Neural crest cell (in vitro differentiated cells): Measurements from ENCODE around the gene VPS29. TPM values are rescaled to one million over a fixed set of nuclear protein-coding genes. Genes with fewer than 3 reads are reported as not detected.

Experiments
- DNase-seq: peaks from one replicate; pipeline ENCODE4 v3.0.0; 2021; ENCODE audit warnings: low read depth, mixed read lengths, low spot score
- H3K27ac Mint-ChIP-seq: one replicate; pipeline ENCODE4 v1.8.0; 2021; ENCODE audit warnings: mild to moderate bottlenecking, mixed read lengths; ENCODE audit not compliant: unreplicated experiment
- H3K27me3 Mint-ChIP-seq: 2 replicates; pipeline ENCODE4 v1.8.0; 2021; ENCODE audit warnings: low read depth, mild to moderate bottlenecking, mixed read lengths
- H3K36me3 Mint-ChIP-seq: 2 replicates; pipeline ENCODE4 v1.8.0; 2021; ENCODE audit warnings: low read depth, mild to moderate bottlenecking, mixed read lengths
- H3K4me1 Mint-ChIP-seq: 2 replicates; pipeline ENCODE4 v1.8.0; 2021; ENCODE audit warnings: mixed read lengths
- H3K4me3 Mint-ChIP-seq: one replicate; pipeline ENCODE4 v1.8.0; 2021; ENCODE audit warnings: mild to moderate bottlenecking, mixed read lengths
- H3K9me3 Mint-ChIP-seq: 2 replicates; pipeline ENCODE4 v1.8.0; 2021; ENCODE audit warnings: mixed read lengths
- CTCF ChIP-seq: fragments of 200-600 bp; sonication (generic); conservative IDR thresholded peaks from 2 replicates; pipeline ENCODE4 v1.5.0; 2021; ENCODE audit warnings: antibody characterized with exemption, mild to moderate bottlenecking
- total RNA-seq: library from RNA; stranded (reverse); gene quantifications from 2 replicates; pipeline ENCODE4 v1.2.1, GENCODE V29; 2021

The VPS29 gene
- total RNA-seq, 1 donor from 2014 or later = 89.0 TPM

DNA sequence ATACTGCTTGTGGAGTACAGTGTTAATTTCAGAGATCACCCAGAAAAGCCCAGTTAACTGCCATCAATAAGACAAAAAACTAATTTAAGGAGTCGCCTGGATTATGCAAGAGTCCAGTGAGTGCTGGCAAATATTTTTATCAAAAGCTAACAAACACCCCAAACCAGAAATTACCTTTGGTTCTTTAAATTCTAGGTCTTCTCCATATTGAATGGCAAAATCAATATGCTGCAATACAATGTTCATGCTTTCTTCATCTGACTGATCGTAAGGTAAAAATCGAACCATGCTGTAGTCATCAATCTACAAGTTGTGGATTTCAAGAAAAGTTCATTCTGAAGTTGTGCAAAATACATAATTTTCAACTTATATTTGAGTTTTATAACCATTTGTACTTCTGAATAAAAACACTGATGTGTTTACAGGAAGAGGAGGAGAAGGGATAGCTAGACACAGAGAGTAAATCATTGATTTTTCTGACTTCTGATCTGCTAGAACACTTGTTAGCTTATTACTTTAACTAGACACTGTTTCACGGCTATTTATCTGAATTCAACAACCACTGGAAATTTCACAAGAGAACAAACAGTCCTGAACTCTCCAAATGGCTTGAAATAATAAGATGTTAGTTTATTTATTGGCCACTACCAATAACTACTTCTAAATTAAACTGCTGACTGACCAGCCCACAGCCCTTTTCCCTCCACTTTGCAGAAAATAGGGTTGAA, 48.2 kb downstream of the VPS29 start:
- DNase-seq = no peak
- Mint-ChIP-seq H3K27me3 (no peaks in the 10 kb centered on the region), H3K4me1 (peaks cover 19% of the 10 kb centered on the region), H3K4me3 (no peak overlapping the region), H3K9me3 (no peaks in the 10 kb centered on the region), H3K27ac (no peak overlapping the region), H3K36me3 (peaks cover 3% of the 10 kb centered on the region)
- TF ChIP-seq CTCF = no peak

DNA sequence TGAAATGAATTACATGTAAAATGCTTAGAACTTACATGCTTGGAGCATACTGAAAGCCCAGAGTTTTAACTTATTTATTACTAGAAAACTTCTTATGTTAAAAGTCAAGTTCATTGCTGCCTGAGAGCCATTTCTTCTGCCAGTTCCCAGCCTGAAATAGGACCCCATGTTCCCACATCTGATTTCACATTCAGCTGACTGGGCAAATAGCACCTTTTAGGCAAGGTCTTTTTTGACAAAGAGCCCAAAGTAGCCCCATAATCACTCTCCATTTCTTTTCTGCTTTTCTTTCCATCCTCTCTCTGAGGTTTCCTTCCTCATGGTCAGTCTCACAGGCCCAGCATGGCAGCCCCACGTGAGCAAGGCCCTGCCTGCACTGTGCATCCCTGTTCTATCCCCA, 50.6 kb downstream of the VPS29 start:
- DNase-seq = no peak
- Mint-ChIP-seq H3K9me3 (no peaks in the 10 kb centered on the region), H3K27ac (no peak overlapping the region), H3K36me3 (peaks cover 2% of the 10 kb centered on the region), H3K4me1 (peaks cover 24% of the 10 kb centered on the region), H3K4me3 (peak overlapping the region; percentile 77), H3K27me3 (no peaks in the 10 kb centered on the region)
- TF ChIP-seq CTCF = no peak

GRCh38 chr12:110449799-110450497, 52.0 kb downstream of the VPS29 start, which contains the start of gene ARPC3:
Gene ARPC3 (minus strand): TSS chr12:110450337. CDS start chr12:110450260, 77 bp downstream.
- peaks cover 24% of the 10 kb centered on the region for H3K4me1 Mint-ChIP-seq
- no peaks in the 10 kb centered on the region for H3K9me3 Mint-ChIP-seq
- no peaks in the 10 kb centered on the region for H3K36me3 Mint-ChIP-seq
- peak; percentile 81 for TF ChIP-seq CTCF
- H3K27me3 Mint-ChIP-seq = no peaks in the 10 kb centered on the region
- peak within 1 kb of the TSS; percentile 100 for H3K4me3 Mint-ChIP-seq
- peak within 1 kb of the TSS; percentile 98 for H3K27ac Mint-ChIP-seq
- DNase-seq = peak; percentile 92

GRCh38 chr12:110444455-110444854, 57.5 kb downstream of the VPS29 start:
- Mint-ChIP-seq H3K36me3 (no peaks in the 10 kb centered on the region), H3K4me3 (peak overlapping the region; percentile 24), H3K9me3 (no peaks in the 10 kb centered on the region), H3K27ac (no peak overlapping the region), H3K4me1 (peaks cover 13% of the 10 kb centered on the region), H3K27me3 (no peaks in the 10 kb centered on the region)
- no peak for TF ChIP-seq CTCF
- no peak for DNase-seq

Other genes with a start within 250 kb of the VPS29 start
- 234 and 242 TPM in 2 replicates for gene ATP2A2, start 220.9 kb downstream of the VPS29 start, total RNA-seq
- gene ANAPC7, start 98.4 kb downstream of the VPS29 start, total RNA-seq = 98.9 and 113 TPM in 2 replicates
- 131 and 146 TPM in 2 replicates for gene ARPC3, start 51.8 kb downstream of the VPS29 start, total RNA-seq
- gene GPN3, start 33.9 kb downstream of the VPS29 start, total RNA-seq = 27.3 and 28.1 TPM in 2 replicates
- 20.8 and 20.9 TPM in 2 replicates for gene FAM216A, start 33.3 kb downstream of the VPS29 start, total RNA-seq
- 0.23 and 0.50 TPM in 2 replicates for gene RAD9B, start 220 bp upstream of the VPS29 start, total RNA-seq
- gene PPTC7, start 81.2 kb upstream of the VPS29 start, total RNA-seq = 12.3 and 13.4 TPM in 2 replicates
- gene TCTN1, start 112.0 kb upstream of the VPS29 start, total RNA-seq = 58.1 and 59.1 TPM in 2 replicates
- 3.8 and 4.9 TPM in 2 replicates for gene HVCN1, start 187.0 kb upstream of the VPS29 start, total RNA-seq
- 288 and 293 TPM in 2 replicates for gene PPP1CC, start 240.8 kb upstream of the VPS29 start, total RNA-seq